GM12874 (cell line): ENCODE results near the gene TFEB.

ENCODE experiments used
- CTCF ChIP-seq: IDR thresholded peaks from 2 replicates; pipeline ENCODE4 v1.5.1; 2011; ENCODE audit warnings: low read depth, mild to moderate bottlenecking, control low read depth, low read length, moderate library complexity; ENCODE audit not compliant: insufficient read depth

The TFEB gene

DNA sequence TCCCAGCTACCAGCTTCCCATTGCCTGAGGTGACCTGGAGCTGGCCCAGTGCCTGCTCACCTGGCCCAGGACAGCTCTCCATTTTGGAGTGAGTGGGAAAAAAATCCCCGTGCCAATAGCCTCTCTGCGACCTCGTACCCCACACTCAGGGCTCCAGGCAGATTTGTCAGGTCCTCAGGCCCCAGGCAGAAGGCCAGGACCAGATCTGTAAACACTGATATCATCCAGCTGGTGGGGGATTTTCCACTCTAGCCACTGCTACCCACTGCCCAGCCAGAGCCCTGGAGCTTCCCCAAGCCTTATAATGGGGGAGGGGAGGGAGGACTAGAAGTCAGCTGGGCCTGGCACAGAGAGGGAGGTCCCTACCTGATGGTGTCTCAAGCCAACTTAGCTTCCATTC, 13.1 kb upstream of the TFEB start:
- TF ChIP-seq CTCF = no peak

GRCh38 chr6:41748102-41748477, 12.7 kb upstream of the TFEB start:
- no peak for TF ChIP-seq CTCF

GRCh38 chr6:41747256-41748101, 12.1 kb upstream of the TFEB start, which contains the start of gene PGC:
PGC (minus strand) TSS chr6:41747397; CDS start chr6:41747334, 63 bp downstream.
- no peak for TF ChIP-seq CTCF

DNA sequence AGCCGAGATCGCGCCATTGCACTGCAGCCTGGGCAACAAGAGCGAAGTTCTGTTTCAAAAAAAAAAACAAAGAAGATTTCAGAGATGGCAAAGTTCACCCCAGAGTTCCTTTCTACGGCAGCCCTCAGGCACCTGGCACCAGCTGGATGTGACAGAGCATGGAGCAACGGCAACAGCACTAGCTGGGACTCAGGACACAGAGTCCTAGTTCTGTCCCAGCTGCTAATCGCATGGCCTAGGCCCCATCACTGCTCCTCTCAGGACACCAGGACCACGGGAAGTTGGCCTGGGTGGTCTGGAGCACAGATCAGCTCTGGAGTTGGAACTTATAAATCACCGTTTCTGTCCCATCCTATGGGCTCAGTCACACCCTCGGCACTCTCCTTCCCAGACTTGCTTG, 10.7 kb upstream of the TFEB start:
- TF ChIP-seq CTCF = no peak

GRCh38 chr6:41744236-41744787, 8.9 kb upstream of the TFEB start:
- TF ChIP-seq CTCF = no peak

DNA sequence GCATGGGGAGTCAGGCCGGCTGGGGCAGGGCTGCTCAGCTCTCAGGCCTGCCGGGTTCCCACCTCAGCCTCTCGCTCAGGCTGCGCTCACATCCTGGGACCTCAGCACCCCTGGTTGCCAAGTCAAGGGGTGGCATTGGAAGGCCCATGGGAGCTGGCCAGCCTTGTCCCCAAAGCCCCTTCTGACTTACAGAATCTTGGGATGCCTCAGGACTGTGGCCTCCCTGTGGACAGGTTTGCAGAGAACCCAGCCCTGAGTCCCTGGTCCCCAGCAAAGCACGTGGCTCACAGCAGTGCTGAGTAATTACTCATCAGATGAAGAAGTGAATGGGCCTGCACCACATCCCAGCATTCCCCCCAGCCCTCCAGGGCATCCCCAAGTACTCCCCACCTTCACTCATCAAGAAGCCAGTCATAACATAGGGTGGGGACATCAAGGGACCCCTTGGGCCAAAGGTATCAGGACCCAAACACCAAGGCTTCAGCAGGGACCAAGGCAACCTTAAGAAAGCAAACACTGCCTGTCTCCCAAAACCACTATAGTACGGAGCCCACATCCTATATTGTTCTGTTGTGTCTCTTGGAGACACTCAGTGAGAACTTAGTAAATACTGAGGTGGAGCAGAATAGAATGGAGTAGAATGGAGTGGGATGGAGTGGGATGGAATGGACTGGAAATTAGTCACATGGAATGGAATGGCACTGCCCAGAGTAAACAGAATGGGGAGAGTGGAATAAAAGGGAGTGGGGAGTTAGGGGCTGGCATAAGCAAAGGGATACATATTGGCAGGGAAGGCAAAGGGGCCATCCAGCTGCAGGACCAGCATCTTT, 8.2 kb upstream of the TFEB start:
- TF ChIP-seq CTCF = no peak
